GM18511 (cell line): ENCODE results near the gene PUDP.
"Not testable (repeated sequence)": the region's sequence is repeated elsewhere in the genome, so short reads cannot be mapped to it uniquely, and the experiment has no call there.

ENCODE experiments used
- ATAC-seq: cut with Tn5 transposase; IDR thresholded peaks from one replicate; pipeline ENCODE4 v1.9.1; 2021; ENCODE audit warnings: mild to moderate bottlenecking, moderate library complexity; ENCODE audit not compliant: unreplicated experiment

The PUDP gene

GRCh38 chrX:7110821-7111276 is 37.1 kb downstream of the PUDP start:
- ATAC-seq = peak; percentile 52

GRCh38 chrX:7109838-7110793 is 37.8 kb downstream of the PUDP start:
- ATAC-seq = peak; percentile 76

- no peak for ATAC-seq
Observed at GRCh38 chrX:7109049-7109531, 38.9 kb downstream of the PUDP start.

- no peak for ATAC-seq
Observed at GRCh38 chrX:7108030-7108429, 39.9 kb downstream of the PUDP start.

GRCh38 chrX:7106649-7107048 is 41.3 kb downstream of the PUDP start:
- no peak for ATAC-seq

- no peak for ATAC-seq
Observed at GRCh38 chrX:7102119-7102518, 45.8 kb downstream of the PUDP start.

- ATAC-seq = no peak
Observed at GRCh38 chrX:7100022-7100421, 47.9 kb downstream of the PUDP start.

- ATAC-seq = not testable (repeated sequence)
Observed at GRCh38 chrX:7095657-7096056, 52.3 kb downstream of the PUDP start.

- no peak for ATAC-seq
Observed at GRCh38 chrX:7093305-7093704, 54.6 kb downstream of the PUDP start.

GRCh38 chrX:7092543-7092942 is 55.4 kb downstream of the PUDP start:
- no peak for ATAC-seq

- peak; percentile 35 for ATAC-seq
Observed at GRCh38 chrX:7091923-7092322, 56.0 kb downstream of the PUDP start.

- no peak for ATAC-seq
Observed at GRCh38 chrX:7090641-7091040, 57.3 kb downstream of the PUDP start.

GRCh38 chrX:7088968-7089615 is 58.9 kb downstream of the PUDP start:
- ATAC-seq = peak; percentile 46

GRCh38 chrX:7086384-7086783 is 61.6 kb downstream of the PUDP start:
- peak; percentile 40 for ATAC-seq

- no peak for ATAC-seq
Observed at GRCh38 chrX:7085879-7086278, 62.1 kb downstream of the PUDP start.

GRCh38 chrX:7084841-7085240 is 63.1 kb downstream of the PUDP start:
- no peak for ATAC-seq

- peak; percentile 94 for ATAC-seq
Observed at GRCh38 chrX:7083468-7084396, 64.2 kb downstream of the PUDP start.

- ATAC-seq = no peak
Observed at GRCh38 chrX:7083021-7083420, 64.9 kb downstream of the PUDP start.

GRCh38 chrX:7082556-7082955 is 65.4 kb downstream of the PUDP start:
- no peak for ATAC-seq
